Measurements from ENCODE around the gene MYO5B.

The MYO5B gene

DNA sequence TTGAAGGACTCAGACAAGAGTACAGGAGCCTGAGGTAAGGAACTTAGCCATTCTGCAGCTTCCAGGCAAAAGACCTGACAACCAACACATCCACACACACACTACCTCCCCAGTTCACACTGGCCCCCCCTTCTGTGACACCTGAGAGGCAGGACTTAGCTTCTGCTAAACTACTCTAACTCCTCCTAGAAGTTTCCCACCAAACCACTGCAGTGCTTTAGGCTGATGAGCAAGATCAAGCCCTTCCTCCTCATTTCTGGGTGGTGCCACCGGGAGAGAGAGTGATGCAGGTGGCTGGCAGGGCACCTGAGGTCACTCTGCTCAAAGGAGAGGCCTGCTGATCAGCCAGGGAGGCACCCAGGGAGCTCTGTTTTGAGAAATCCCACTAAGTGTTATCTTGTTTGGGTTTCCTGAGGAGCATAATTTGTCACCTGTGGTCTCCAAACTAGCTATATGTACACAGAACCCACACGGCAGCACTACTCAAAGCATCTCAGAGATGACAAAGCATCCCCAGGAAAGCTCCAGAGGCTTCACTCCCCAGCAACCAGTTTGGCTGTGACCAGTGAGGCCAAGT is 188.4 kb downstream of the MYO5B start:
- H3K27ac ChIP-seq = no peak overlapping the region

DNA sequence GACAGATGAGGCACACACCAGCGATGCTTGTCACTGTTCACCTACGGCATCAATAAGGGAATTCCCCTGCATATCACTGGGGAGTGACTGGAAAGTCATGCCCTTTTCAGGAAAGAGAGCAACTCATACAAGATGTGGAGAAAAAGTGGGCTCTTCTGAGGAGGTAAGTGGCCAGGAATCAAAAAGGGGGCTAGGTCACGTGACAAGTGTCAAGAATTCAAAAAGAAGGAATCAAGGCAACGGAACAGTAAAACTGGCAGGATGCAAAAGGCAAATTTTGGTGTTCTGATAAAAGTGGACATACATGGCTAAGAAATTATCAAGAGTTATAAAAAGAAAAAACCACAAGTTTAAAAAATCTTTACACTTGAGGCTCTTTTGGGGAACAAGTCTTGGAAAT is 190.9 kb downstream of the MYO5B start:
- H3K27ac ChIP-seq = no peak overlapping the region
- no peak for TF ChIP-seq ZFX (IDR thresholded peaks at IDR 0.05; ENCODE audit: borderline replicate concordance)
- TF ChIP-seq, protein P1, sequence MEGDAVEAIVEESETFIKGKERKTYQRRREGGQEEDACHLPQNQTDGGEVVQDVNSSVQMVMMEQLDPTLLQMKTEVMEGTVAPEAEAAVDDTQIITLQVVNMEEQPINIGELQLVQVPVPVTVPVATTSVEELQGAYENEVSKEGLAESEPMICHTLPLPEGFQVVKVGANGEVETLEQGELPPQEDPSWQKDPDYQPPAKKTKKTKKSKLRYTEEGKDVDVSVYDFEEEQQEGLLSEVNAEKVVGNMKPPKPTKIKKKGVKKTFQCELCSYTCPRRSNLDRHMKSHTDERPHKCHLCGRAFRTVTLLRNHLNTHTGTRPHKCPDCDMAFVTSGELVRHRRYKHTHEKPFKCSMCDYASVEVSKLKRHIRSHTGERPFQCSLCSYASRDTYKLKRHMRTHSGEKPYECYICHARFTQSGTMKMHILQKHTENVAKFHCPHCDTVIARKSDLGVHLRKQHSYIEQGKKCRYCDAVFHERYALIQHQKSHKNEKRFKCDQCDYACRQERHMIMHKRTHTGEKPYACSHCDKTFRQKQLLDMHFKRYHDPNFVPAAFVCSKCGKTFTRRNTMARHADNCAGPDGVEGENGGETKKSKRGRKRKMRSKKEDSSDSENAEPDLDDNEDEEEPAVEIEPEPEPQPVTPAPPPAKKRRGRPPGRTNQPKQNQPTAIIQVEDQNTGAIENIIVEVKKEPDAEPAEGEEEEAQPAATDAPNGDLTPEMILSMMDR (IDR thresholded peaks at IDR 0.05) = no peak

More for the DNA sequence above, 188.4 kb downstream of the MYO5B start:
- TF ChIP-seq, protein P1 (IDR thresholded peaks at IDR 0.05) = no peak
- no peak for TF ChIP-seq ZFX (IDR thresholded peaks at IDR 0.05; ENCODE audit: borderline replicate concordance)

DNA sequence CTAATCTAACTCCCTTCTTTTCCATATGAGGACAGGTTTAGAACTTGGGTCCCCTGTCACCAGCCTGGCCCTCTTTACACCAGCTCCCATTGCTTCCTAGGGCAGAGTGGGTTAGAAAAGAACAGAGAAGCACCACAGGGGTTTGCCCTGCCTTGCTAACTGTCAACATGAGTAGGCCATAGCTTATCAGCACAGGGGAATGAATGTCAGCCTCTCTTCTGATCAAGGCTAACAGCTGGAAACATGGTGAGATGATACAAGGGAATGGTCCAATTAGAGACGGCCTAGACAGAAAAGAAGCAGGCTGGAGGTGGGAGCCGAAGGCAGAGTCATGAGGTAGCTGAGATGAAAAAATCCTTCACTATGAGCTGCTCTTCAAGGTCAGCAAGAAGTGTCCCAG is 192.2 kb downstream of the MYO5B start:
- TF ChIP-seq ZFX (IDR thresholded peaks at IDR 0.05; ENCODE audit: borderline replicate concordance) = no peak
- TF ChIP-seq, protein P1 (IDR thresholded peaks at IDR 0.05) = no peak
- H3K27ac ChIP-seq = no peak overlapping the region

DNA sequence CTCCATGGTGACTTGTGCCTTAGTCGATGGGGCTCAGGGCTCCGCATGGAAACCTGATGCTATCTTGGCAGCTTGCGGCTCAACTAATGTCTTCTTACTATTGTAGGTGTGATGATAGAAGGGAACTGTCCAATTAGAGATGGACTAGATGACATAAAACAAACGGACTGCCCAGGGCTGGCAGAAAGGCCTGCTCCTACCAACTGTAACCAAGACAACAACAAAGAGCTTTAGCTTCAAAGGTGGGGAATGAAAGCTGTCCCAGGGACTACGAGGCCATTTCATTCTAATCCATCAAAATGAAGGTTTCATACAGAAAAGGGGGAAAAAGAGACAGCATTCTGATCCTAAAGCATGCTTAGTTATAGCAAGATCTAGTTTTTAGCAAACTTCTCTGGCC is 194.7 kb downstream of the MYO5B start:
- no peak overlapping the region for H3K27ac ChIP-seq
- TF ChIP-seq, protein P1 (IDR thresholded peaks at IDR 0.05) = no peak
- TF ChIP-seq ZFX (IDR thresholded peaks at IDR 0.05; ENCODE audit: borderline replicate concordance) = no peak

DNA sequence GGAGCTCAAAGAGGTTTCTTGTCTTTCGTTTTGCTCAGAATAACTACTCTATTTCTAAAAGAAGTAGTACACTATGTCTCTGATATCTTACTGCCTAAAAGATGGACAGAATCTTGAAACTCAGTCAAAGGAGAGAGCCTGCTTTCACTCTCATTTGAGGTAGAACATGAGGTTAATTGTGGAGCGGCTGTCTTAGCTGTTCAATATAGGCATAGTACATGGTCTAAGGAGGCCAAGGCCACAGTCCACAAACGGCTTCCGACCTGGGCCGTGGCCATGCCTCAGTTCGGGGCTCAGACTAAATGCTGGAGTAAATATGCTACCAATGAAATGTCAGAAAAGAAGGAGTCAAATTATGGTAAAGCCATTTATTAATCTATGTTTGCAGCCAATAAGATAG is 195.8 kb downstream of the MYO5B start:
- TF ChIP-seq, protein P1 (IDR thresholded peaks at IDR 0.05) = no peak
- TF ChIP-seq ZFX (IDR thresholded peaks at IDR 0.05; ENCODE audit: borderline replicate concordance) = no peak
- no peak overlapping the region for H3K27ac ChIP-seq

DNA sequence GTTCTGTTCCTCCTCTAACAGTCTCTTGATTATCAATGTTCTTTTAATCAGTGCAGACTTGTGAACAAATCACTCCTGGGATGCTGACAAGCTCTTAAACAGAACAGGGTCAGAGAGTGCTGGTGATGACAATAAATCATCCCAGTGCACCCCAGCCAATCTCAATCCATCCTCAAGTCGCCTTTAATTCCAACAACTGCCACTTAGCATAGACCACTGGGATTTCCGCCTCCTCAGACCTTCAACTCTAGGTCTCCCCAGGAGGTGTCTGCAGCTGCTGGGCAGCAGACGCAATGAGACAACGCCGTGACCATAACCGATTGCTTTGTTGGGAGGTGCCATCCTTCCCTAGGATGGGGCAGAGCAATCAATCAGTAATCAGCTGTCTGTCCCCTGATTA is 197.4 kb downstream of the MYO5B start:
- TF ChIP-seq, protein P1 (IDR thresholded peaks at IDR 0.05) = no peak
- no peak for TF ChIP-seq ZFX (IDR thresholded peaks at IDR 0.05; ENCODE audit: borderline replicate concordance)
- no peak overlapping the region for H3K27ac ChIP-seq

DNA sequence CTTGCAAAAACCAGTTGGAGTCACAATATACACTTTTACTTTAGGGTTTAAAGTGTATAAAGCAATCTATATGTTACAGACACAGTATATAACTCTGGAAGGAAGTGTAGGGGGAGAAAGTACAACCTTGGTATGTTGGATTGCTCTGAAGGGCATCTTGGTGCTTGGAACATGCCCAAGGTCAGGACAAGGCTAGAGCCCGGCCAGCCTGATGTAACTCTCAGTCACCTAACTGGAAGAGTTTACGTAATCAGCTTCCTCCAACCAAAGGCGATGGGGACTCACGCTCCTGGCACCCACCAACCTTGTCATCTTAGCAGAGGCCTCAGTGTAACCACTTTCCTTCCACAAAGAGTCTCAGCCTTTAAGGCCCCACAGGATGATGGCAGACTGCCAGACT is 200.5 kb downstream of the MYO5B start:
- TF ChIP-seq, protein P1 (IDR thresholded peaks at IDR 0.05) = no peak

More for the DNA sequence above, 200.5 kb downstream of the MYO5B start:
- no peak overlapping the region for H3K27ac ChIP-seq

Measured in 22Rv1 (cell line).